Measurements from ENCODE around the gene THUMPD1. TPM values are rescaled to one million over a fixed set of nuclear protein-coding genes. Genes with fewer than 3 reads are reported as not detected.
A peak's percentile ranks its signal among the peaks of the same experiment; 100 is the strongest.
"Not testable (repeated sequence)": the region's sequence is repeated elsewhere in the genome, so short reads cannot be mapped to it uniquely, and the experiment has no call there.

The THUMPD1 gene
- total RNA-seq, 1 donor from 2014 or later: 18.6 TPM

DNA sequence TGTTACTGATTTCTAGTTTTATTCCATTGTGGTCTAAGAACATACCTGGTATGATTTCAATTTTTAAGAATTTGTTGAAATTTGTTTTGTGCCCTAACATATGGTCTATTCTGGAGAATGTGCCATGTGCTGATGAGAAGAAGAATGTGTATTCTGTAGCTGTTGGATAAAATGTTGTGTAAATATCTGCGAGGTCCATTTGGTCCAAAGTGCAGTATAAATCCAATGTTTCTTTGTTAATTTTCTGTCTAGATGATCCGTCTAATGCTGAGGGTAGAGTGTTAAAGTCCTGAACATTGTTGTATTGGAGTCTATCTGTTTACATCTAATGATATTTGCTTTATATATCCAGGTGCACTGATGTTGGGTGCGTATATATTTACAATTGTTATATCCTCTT, 32.1 kb upstream of the THUMPD1 start:
- TF ChIP-seq, protein P1, sequence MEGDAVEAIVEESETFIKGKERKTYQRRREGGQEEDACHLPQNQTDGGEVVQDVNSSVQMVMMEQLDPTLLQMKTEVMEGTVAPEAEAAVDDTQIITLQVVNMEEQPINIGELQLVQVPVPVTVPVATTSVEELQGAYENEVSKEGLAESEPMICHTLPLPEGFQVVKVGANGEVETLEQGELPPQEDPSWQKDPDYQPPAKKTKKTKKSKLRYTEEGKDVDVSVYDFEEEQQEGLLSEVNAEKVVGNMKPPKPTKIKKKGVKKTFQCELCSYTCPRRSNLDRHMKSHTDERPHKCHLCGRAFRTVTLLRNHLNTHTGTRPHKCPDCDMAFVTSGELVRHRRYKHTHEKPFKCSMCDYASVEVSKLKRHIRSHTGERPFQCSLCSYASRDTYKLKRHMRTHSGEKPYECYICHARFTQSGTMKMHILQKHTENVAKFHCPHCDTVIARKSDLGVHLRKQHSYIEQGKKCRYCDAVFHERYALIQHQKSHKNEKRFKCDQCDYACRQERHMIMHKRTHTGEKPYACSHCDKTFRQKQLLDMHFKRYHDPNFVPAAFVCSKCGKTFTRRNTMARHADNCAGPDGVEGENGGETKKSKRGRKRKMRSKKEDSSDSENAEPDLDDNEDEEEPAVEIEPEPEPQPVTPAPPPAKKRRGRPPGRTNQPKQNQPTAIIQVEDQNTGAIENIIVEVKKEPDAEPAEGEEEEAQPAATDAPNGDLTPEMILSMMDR (conservative IDR thresholded peaks at IDR 0.05; ENCODE audit: low read depth, low read length): no peak
- DNase-seq (ENCODE audit: low read depth): no peak

DNA sequence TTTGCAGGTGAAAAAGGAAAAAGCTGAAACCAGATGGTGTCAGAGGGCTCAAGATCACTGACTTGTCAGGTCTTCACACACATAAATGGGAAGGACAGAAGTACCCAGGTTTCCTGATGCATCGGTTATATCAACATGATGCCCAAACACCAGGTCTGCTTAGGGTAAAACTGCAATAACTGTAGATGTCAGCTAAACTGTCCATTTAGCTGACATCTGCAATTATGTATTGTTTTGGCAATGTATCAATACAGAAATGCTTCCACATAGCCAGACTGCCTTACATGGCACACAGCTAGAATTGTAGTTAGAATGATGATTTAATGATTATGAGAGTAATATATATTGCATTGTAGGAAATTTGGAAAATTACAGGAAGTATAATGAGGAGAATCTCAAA, 27.2 kb upstream of the THUMPD1 start:
- H3K4me3 ChIP-seq (ENCODE audit: low read depth, low read length): no peak overlapping the region
- TF ChIP-seq, protein P1 (conservative IDR thresholded peaks at IDR 0.05; ENCODE audit: low read depth, low read length): no peak
- no peak for DNase-seq (ENCODE audit: low read depth)

More for the DNA sequence above, 32.1 kb upstream of the THUMPD1 start:
- no peak overlapping the region for H3K4me3 ChIP-seq (ENCODE audit: low read depth, low read length)

DNA sequence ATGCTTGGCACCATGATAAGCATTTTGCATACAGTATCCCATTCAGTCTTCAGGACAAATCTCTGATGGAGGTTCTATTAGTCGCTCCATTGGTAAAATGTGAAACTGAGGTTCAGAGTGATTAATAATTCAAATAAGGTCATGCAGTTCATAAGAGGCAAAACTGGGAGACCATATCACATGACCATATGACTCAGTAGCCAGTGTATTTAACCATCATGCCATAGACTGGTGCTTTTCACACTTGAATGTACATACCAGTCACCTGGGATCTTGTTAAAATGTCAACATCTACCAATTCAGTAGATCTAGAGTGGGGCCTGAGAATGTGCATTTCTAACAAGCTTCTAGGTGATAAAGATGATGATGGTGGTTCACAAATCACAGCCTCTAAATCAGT, 26.5 kb upstream of the THUMPD1 start:
- H3K4me3 ChIP-seq (ENCODE audit: low read depth, low read length): no peak overlapping the region
- DNase-seq (ENCODE audit: low read depth): peak; percentile 52
- TF ChIP-seq, protein P1 (conservative IDR thresholded peaks at IDR 0.05; ENCODE audit: low read depth, low read length): no peak

DNA sequence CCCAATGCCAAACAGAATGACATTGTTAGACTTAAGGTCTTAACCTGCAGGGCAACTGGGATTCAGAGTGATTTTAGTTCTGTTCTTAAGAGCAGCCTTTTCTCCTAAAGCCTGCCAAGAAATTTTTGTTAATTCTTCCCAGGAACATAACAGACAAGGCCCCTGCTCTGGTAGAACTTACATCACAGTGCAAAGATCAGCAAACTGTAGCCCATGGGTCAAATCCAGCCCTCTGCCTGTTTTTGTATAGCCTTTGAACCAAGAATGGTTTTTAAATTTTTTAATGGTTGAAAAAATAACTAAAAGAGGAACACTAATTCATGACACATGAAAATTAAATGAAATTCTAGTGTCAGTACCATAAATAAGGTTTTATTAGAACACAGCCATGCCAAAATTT, 26.0 kb upstream of the THUMPD1 start:
- DNase-seq (ENCODE audit: low read depth): no peak
- TF ChIP-seq, protein P1 (conservative IDR thresholded peaks at IDR 0.05; ENCODE audit: low read depth, low read length): no peak
- H3K4me3 ChIP-seq (ENCODE audit: low read depth, low read length): no peak overlapping the region

DNA sequence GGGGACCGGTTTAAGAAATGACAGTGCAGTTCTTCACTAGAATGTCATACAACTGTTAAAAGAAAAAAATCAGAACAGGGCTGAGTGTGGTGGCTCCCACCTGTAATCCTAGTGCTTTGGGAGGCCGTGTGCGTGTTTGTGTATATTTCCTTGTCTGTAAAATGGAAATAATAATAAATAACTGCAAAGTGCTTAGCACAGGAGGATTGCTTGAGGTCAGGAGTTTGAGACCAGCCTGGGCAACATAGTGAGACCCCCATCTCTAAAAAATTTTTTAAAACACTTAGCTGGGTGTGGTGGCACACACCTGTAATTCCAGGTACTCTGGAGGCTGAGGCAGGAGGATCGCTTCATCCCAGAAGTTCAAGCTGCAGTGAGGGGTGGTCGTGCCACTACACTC, 24.7 kb upstream of the THUMPD1 start:
- TF ChIP-seq, protein P1 (conservative IDR thresholded peaks at IDR 0.05; ENCODE audit: low read depth, low read length): no peak

DNA sequence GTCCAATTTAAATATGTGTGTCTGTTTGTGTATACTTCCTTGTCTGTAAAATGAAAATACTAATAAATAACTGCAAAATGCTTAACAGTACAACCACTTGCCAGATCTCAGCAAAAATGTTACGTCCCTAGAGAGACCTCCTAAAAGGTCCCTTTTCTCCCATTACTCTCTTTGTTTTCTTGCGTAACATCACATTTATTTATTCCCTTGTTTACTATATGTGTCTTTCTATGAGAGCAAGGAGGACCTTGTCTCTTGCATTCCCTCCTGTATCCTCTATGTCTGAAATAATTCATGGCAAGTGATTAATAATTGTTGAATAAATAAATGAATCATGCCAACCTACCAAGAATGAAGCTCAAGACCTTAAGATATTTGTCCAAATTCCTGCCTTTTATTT, 24.1 kb upstream of the THUMPD1 start:
- no peak for DNase-seq (ENCODE audit: low read depth)
- H3K4me3 ChIP-seq (ENCODE audit: low read depth, low read length): no peak overlapping the region
- TF ChIP-seq, protein P1 (conservative IDR thresholded peaks at IDR 0.05; ENCODE audit: low read depth, low read length): no peak

More for the DNA sequence above, 24.7 kb upstream of the THUMPD1 start:
- no peak for DNase-seq (ENCODE audit: low read depth)
- no peak overlapping the region for H3K4me3 ChIP-seq (ENCODE audit: low read depth, low read length)

DNA sequence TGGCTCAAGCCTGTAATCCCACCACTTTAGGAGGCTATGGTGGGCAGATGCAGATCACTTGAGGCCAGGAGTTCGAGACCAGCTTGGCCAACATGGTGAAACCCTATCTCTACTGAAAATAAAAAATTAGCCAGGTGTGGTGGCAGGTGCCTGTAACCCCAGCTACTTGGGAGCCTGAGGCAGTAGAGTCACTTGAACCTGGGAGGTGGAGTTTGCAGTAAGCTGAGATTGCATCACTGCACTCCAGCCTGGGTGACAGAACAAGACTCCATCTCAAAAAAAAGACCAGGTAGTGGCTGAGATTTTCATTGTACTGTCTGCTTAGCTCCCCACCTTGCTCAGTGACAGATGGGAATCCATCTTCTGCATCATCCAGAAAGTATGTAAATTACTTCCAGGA, 22.8 kb upstream of the THUMPD1 start:
- peak overlapping the region; percentile 26 for H3K4me3 ChIP-seq (ENCODE audit: low read depth, low read length)
- DNase-seq (ENCODE audit: low read depth): not testable (repeated sequence)

All from epithelial cell of proximal tubule (primary cell).